Stimulated activated CD4-positive, alpha-beta T cell treated with anti-CD3 and anti-CD28 coated beads, Interleukin-15, amount 100 ng/mL, for 48 hours (primary cell): ENCODE measurements around the gene DEFB128.

Experiments
- DNase-seq, 2 donors: peaks; one replicate each; pipeline ENCODE4 v3.0.0-alpha.2; 2020; ENCODE audit warnings: low read depth in 2 of 2

The DEFB128 gene

DNA sequence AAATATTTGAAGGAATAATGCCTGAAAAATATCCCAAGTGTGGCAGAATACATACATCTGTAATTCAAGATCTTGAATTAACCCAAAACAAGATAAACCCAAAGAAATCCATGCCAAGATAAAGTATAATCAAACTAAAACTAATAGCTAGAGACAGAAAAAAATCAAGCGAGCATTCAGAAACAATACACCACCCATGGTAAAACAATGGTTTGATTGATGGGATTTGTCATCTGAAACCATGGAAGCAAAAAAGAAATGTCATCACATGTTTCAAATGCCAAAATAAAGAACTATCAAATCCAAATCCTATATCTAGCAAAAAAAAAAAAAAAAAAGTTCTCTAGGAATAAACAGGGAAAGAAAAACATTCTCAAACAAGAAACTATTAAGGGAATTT lies 37.4 kb downstream of the DEFB128 start:
- DNase-seq: no peak

DNA sequence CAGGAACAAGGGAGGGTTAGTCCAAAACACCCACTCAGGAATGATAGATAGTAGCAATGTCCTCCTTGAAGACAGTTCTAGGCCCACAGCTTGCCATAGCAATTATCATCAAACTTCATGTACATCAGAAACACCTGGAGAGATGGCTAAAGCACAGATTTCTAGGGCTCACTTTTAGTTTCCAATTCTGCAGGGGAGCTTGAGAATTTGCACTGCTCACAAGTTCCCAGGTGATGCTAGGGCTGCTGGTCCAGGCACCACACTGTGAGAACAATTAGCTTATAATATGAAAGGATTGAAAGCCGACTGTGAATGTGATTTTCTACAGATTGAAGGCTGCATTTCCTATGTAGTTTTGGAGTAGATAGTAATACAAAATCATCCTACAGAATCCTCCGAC lies 43.6 kb downstream of the DEFB128 start:
- DNase-seq: no peak

GRCh38 chr20:142290-142689 lies 47.2 kb downstream of the DEFB128 start, which contains the start of gene DEFB126:
Gene DEFB126, plus strand, starts transcription at chr20:142590. Its CDS starts 39 bp downstream, at chr20:142629.
- DNase-seq: no peak
